ENCODE measurements around the gene TMEM45A. TPM values are rescaled to one million over a fixed set of nuclear protein-coding genes. Genes with fewer than 3 reads are reported as not detected.
"Not testable (repeated sequence)": the region's sequence is repeated elsewhere in the genome, so short reads cannot be mapped to it uniquely, and the experiment has no call there.

Gene TMEM45A
- polyA plus RNA-seq, 1 donor from 2014 or later, result 2.4 TPM

- H3F3A ChIP-seq (ENCODE audit: insufficient read depth, low read length, poor library complexity, severe bottlenecking), result no peaks in the 10 kb centered on the region
- no peaks in the 10 kb centered on the region for H3K9me3 ChIP-seq (ENCODE audit: low read length)
- H3K79me2 ChIP-seq (replicated peaks; ENCODE audit: insufficient read depth, low read length), result no peaks in the 10 kb centered on the region
- no peak overlapping the region for H3K4me3 ChIP-seq (ENCODE audit: low read length)
- H2AFZ ChIP-seq (ENCODE audit: low read depth, low read length), result no peak overlapping the region
- no peaks in the 10 kb centered on the region for H3K9me2 ChIP-seq (ENCODE audit: insufficient read depth, low read length)
- no peak overlapping the region for H3K9ac ChIP-seq (ENCODE audit: low read length)
- no peak for TF ChIP-seq MXI1 (conservative IDR thresholded peaks at IDR 0.05; ENCODE audit: poor library complexity, severe bottlenecking)
- H3K27ac ChIP-seq (ENCODE audit: low read length), result no peak overlapping the region
- H3K27me3 ChIP-seq (ENCODE audit: insufficient read depth, low read depth, low read length), result no peaks in the 10 kb centered on the region
- no peaks in the 10 kb centered on the region for H4K20me1 ChIP-seq (ENCODE audit: insufficient read depth)
- H3K36me3 ChIP-seq (ENCODE audit: insufficient read depth, low read length), result no peaks in the 10 kb centered on the region
- H3K4me2 ChIP-seq (ENCODE audit: low read length), result no peak overlapping the region
Measured at GRCh38 chr3:100581650-100582049, 89.2 kb downstream of the TMEM45A start.

GRCh38 chr3:100582157-100582556 lies 89.7 kb downstream of the TMEM45A start:
- not testable (repeated sequence) for H3K9me3 ChIP-seq (ENCODE audit: low read length); H3K79me2 ChIP-seq (replicated peaks; ENCODE audit: insufficient read depth, low read length); H3K27me3 ChIP-seq (ENCODE audit: insufficient read depth, low read depth, low read length); H3K36me3 ChIP-seq (ENCODE audit: insufficient read depth, low read length); H3K9ac ChIP-seq (ENCODE audit: low read length); H3F3A ChIP-seq (ENCODE audit: insufficient read depth, low read length, poor library complexity, severe bottlenecking); H3K4me2 ChIP-seq (ENCODE audit: low read length); H3K9me2 ChIP-seq (ENCODE audit: insufficient read depth, low read length); H3K27ac ChIP-seq (ENCODE audit: low read length); H2AFZ ChIP-seq (ENCODE audit: low read depth, low read length); H3K4me3 ChIP-seq (ENCODE audit: low read length); H4K20me1 ChIP-seq (ENCODE audit: insufficient read depth)

- no peaks in the 10 kb centered on the region for H4K20me1 ChIP-seq (ENCODE audit: insufficient read depth)
- H3K9me3 ChIP-seq (ENCODE audit: low read length), result no peaks in the 10 kb centered on the region
- no peaks in the 10 kb centered on the region for H3K27me3 ChIP-seq (ENCODE audit: insufficient read depth, low read depth, low read length)
- H3K36me3 ChIP-seq (ENCODE audit: insufficient read depth, low read length), result no peaks in the 10 kb centered on the region
- no peaks in the 10 kb centered on the region for H3K79me2 ChIP-seq (replicated peaks; ENCODE audit: insufficient read depth, low read length)
- H3K4me2 ChIP-seq (ENCODE audit: low read length), result no peak overlapping the region
- no peaks in the 10 kb centered on the region for H3F3A ChIP-seq (ENCODE audit: insufficient read depth, low read length, poor library complexity, severe bottlenecking)
- no peak overlapping the region for H3K27ac ChIP-seq (ENCODE audit: low read length)
- H3K9ac ChIP-seq (ENCODE audit: low read length), result no peak overlapping the region
- no peaks in the 10 kb centered on the region for H3K9me2 ChIP-seq (ENCODE audit: insufficient read depth, low read length)
- no peak overlapping the region for H2AFZ ChIP-seq (ENCODE audit: low read depth, low read length)
- no peak overlapping the region for H3K4me3 ChIP-seq (ENCODE audit: low read length)
- TF ChIP-seq REST (IDR thresholded peaks at IDR 0.05; ENCODE audit: borderline replicate concordance), result no peak
- TF ChIP-seq SMC3 (conservative IDR thresholded peaks at IDR 0.05; ENCODE audit: poor library complexity), result no peak
- no peak for TF ChIP-seq TAF1 (IDR thresholded peaks at IDR 0.05; ENCODE audit: low read depth)
- TF ChIP-seq EP300 (conservative IDR thresholded peaks at IDR 0.05; ENCODE audit: poor library complexity, severe bottlenecking), result no peak
- no peak for TF ChIP-seq POLR2AphosphoS5 (IDR thresholded peaks at IDR 0.05)
- no peak for TF ChIP-seq EZH2 (IDR thresholded peaks at IDR 0.05; ENCODE audit: borderline replicate concordance, insufficient read depth, low read length, poor library complexity, severe bottlenecking)
- TF ChIP-seq RAD21 (conservative IDR thresholded peaks at IDR 0.05), result no peak
- TF ChIP-seq MXI1 (conservative IDR thresholded peaks at IDR 0.05; ENCODE audit: poor library complexity, severe bottlenecking), result no peak
- no peak for TF ChIP-seq CTCF (IDR thresholded peaks at IDR 0.05; ENCODE audit: poor library complexity, severe bottlenecking)
Measured at GRCh38 chr3:100584101-100584660, 91.8 kb downstream of the TMEM45A start.

All from neural cell (in vitro differentiated cells).